GM23338 (cell line): ENCODE results near the gene HORMAD2. TPM values are rescaled to one million over a fixed set of nuclear protein-coding genes. Genes with fewer than 3 reads are reported as not detected.

ENCODE experiments used
- ATAC-seq: fragments of 200-7000 bp; cut with Tn5 transposase; 3 replicates; pipeline ENCODE4 v1.9.1; 2020
- DNase-seq: peaks from one replicate; pipeline ENCODE4 v3.0.0-alpha.2; 2015; ENCODE audit warnings: low spot score
- H2AFZ ChIP-seq: fragments of 200-600 bp; sonication (generic); 2 replicates; pipeline ENCODE4 v1.8.0; 2016; ENCODE audit warnings: antibody characterized with exemption, mild to moderate bottlenecking, moderate library complexity
- H3F3A ChIP-seq: fragments of 200-600 bp; sonication (generic); replicated peaks from 2 replicates; pipeline ENCODE4 v1.8.0; 2017; ENCODE audit warnings: antibody characterized with exemption, mixed run types, low read depth
- H3K27ac ChIP-seq: fragments of 200-600 bp; sonication (generic); 2 replicates; pipeline ENCODE4 v1.6.1; 2016; ENCODE audit warnings: low read depth
- H3K27me3 ChIP-seq: fragments of 200-600 bp; sonication (generic); 2 replicates; pipeline ENCODE4 v1.8.0; 2016; ENCODE audit warnings: mild to moderate bottlenecking, mixed run types, moderate library complexity; ENCODE audit not compliant: insufficient read depth
- H3K36me3 ChIP-seq: fragments of 200-600 bp; sonication (generic); 2 replicates; pipeline ENCODE4 v1.8.0; 2016; ENCODE audit warnings: mild to moderate bottlenecking; ENCODE audit not compliant: insufficient read depth
- H3K4me1 ChIP-seq: fragments of 200-600 bp; sonication (generic); 2 replicates; pipeline ENCODE4 v1.8.0; 2016; ENCODE audit warnings: mild to moderate bottlenecking, moderate library complexity; ENCODE audit not compliant: insufficient read depth
- H3K4me2 ChIP-seq: fragments of 200-600 bp; sonication (generic); 2 replicates; pipeline ENCODE4 v1.7.1; 2017; ENCODE audit warnings: mixed run types
- H3K4me3 ChIP-seq: fragments of 200-600 bp; sonication (generic); 2 replicates; pipeline ENCODE4 v1.6.1; 2016; ENCODE audit warnings: mixed run types
- H3K79me2 ChIP-seq: fragments of 200-600 bp; sonication (generic); replicated peaks from 2 replicates; pipeline ENCODE4 v1.8.0; 2017; ENCODE audit warnings: mild to moderate bottlenecking; ENCODE audit not compliant: insufficient read depth
- H3K9me2 ChIP-seq: fragments of 200-600 bp; sonication (generic); 2 replicates; pipeline ENCODE4 v1.8.0; 2017; ENCODE audit not compliant: insufficient read depth
- H4K20me1 ChIP-seq: fragments of 200-600 bp; sonication (generic); replicated peaks from 2 replicates; pipeline ENCODE4 v1.8.0; 2017; ENCODE audit warnings: mild to moderate bottlenecking; ENCODE audit not compliant: insufficient read depth
- H3K27ac Mint-ChIP-seq: 2 replicates; pipeline ENCODE4 v1.8.0; 2020; ENCODE audit warnings: inconsistent platforms, mild to moderate bottlenecking, moderate library complexity, mixed read lengths
- H3K27me3 Mint-ChIP-seq: 3 replicates; pipeline ENCODE4 v1.8.0; 2022; ENCODE audit warnings: low read depth, mild to moderate bottlenecking, moderate library complexity, mixed read lengths, inconsistent platforms; ENCODE audit not compliant: insufficient read depth, poor library complexity
- H3K36me3 Mint-ChIP-seq: 3 replicates; pipeline ENCODE4 v1.8.0; 2021; ENCODE audit warnings: low read depth, mild to moderate bottlenecking, inconsistent platforms, moderate library complexity, mixed read lengths
- H3K4me1 Mint-ChIP-seq: 3 replicates; pipeline ENCODE4 v1.8.0; 2020; ENCODE audit warnings: mild to moderate bottlenecking, inconsistent platforms, mixed read lengths
- H3K4me3 Mint-ChIP-seq: 3 replicates; pipeline ENCODE4 v1.8.0; 2021; ENCODE audit warnings: moderate library complexity, mild to moderate bottlenecking, inconsistent platforms, mixed read lengths
- H3K9me3 Mint-ChIP-seq: 3 replicates; pipeline ENCODE4 v1.8.0; 2020; ENCODE audit warnings: moderate library complexity, mild to moderate bottlenecking, inconsistent platforms, mixed read lengths
- CREB1 ChIP-seq: fragments of 250-450 bp; sonication (Bioruptor Pico); IDR thresholded peaks from 2 replicates; pipeline ENCODE4 v1.5.0; 2020; ENCODE audit warnings: low read depth, mild to moderate bottlenecking, moderate library complexity
- EZH2 ChIP-seq: fragments of 200-600 bp; sonication (generic); IDR thresholded peaks from one replicate; pipeline ENCODE4 v1.8.0; 2017; ENCODE audit warnings: antibody characterized with exemption, mild to moderate bottlenecking, low read depth; ENCODE audit not compliant: unreplicated experiment
- EZH2phosphoT487 ChIP-seq: fragments of 200-600 bp; sonication (generic); IDR thresholded peaks from one replicate; pipeline ENCODE4 v1.8.1; 2018; ENCODE audit warnings: antibody characterized with exemption; ENCODE audit not compliant: unreplicated experiment
- JUNB ChIP-seq: IDR thresholded peaks from one replicate; pipeline ENCODE4 v1.6.1; 2016; ENCODE audit warnings: antibody characterized with exemption; ENCODE audit not compliant: unreplicated experiment
- NANOG ChIP-seq: IDR thresholded peaks from 2 replicates; pipeline ENCODE4 v1.6.1; 2016; ENCODE audit warnings: antibody characterized with exemption, borderline replicate concordance
- POLR2AphosphoS5 ChIP-seq: IDR thresholded peaks from 2 replicates; pipeline ENCODE4 v1.6.1; 2016; ENCODE audit warnings: antibody characterized with exemption, low read depth
- STAT1 ChIP-seq: IDR thresholded peaks from one replicate; pipeline ENCODE4 v1.6.1; 2016; ENCODE audit warnings: antibody characterized with exemption; ENCODE audit not compliant: unreplicated experiment
- ZNF331 ChIP-seq: fragments of 250-450 bp; sonication (Bioruptor Pico); IDR thresholded peaks from 2 replicates; pipeline ENCODE4 v1.5.0; 2020; ENCODE audit warnings: low read depth, mild to moderate bottlenecking, moderate library complexity
- polyA plus RNA-seq: library from polyadenylated mRNA; unstranded; fragments of >200 nt; fragmentation: Nextera tagmentation; extraction: Ambion mirVana; gene quantifications from 2 replicates; pipeline ENCODE4 v1.2.1, GENCODE V29; 2016
- total RNA-seq: library from RNA; depleted of rRNA; stranded (reverse); fragments of >200 nt; shearing (Covaris generic); gene quantifications from 2 replicates; pipeline ENCODE4 v1.2.3, GENCODE V29; 2014; rRNA removed
- TF ChIP-seq, protein P1 (sequence below), 2 experiments: fragments of 200-600 bp in 1 of 2; sonication (generic) in 1 of 2; conservative IDR thresholded peaks; 2 replicates each; pipeline versions ENCODE4 v1.5.1 to v1.6.1; 2016 to 2017; ENCODE audit warnings: antibody characterized with exemption in 2 of 2, low read depth in 2 of 2, mild to moderate bottlenecking in 2 of 2, moderate library complexity in 1 of 2
- TF ChIP-seq, protein P2 (sequence below): IDR thresholded peaks from one replicate; pipeline ENCODE4 v1.6.1; 2018; ENCODE audit warnings: antibody characterized with exemption; ENCODE audit not compliant: unreplicated experiment

Gene HORMAD2
- total and polyA plus RNA-seq, 2 experiments from 2014 or later = 0.40 TPM; not detected in 1

DNA sequence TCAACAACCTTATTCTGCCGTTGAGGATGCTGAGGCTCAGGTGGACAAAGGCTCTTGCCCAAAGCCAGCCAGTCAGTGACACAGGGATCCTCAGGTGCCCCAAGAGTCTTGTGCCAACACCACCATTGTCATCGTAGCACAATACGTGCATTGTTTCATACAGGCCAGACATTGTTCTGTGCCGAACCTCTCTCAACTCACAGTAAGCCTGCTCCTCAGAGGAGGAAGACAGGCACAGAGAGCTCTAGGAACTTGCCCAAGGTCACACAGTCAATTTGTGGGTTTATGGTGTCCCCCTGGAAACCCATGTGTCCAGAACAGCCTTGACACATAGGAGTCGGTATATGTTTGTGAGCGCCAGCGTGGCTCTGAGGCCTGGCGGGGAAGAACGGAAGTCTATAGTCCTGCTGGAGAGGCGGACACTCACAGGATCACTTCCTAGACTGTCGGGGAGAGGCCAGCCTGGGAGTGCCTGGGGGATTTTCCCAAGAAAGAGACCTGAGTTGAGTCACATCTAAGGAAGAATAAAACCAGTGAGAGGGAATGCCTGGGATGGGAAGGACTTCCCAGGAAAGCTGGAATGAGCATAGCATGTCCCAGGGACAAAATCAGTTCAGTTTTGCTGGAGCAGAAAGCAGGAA, 146.0 kb downstream of the HORMAD2 start:
- TF ChIP-seq JUNB (no peak), CREB1 (no peak), EZH2phosphoT487 (no peak), NANOG (no peak), ZNF331 (CRISPR knock-in tag) (no peak), EZH2 (no peak), STAT1 (no peak), POLR2AphosphoS5 (no peak)
- TF ChIP-seq, protein P1, sequence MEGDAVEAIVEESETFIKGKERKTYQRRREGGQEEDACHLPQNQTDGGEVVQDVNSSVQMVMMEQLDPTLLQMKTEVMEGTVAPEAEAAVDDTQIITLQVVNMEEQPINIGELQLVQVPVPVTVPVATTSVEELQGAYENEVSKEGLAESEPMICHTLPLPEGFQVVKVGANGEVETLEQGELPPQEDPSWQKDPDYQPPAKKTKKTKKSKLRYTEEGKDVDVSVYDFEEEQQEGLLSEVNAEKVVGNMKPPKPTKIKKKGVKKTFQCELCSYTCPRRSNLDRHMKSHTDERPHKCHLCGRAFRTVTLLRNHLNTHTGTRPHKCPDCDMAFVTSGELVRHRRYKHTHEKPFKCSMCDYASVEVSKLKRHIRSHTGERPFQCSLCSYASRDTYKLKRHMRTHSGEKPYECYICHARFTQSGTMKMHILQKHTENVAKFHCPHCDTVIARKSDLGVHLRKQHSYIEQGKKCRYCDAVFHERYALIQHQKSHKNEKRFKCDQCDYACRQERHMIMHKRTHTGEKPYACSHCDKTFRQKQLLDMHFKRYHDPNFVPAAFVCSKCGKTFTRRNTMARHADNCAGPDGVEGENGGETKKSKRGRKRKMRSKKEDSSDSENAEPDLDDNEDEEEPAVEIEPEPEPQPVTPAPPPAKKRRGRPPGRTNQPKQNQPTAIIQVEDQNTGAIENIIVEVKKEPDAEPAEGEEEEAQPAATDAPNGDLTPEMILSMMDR (conservative IDR thresholded peaks at IDR 0.05; ENCODE audit: low read depth in 2 of 2) = no peak
- TF ChIP-seq, protein P2, sequence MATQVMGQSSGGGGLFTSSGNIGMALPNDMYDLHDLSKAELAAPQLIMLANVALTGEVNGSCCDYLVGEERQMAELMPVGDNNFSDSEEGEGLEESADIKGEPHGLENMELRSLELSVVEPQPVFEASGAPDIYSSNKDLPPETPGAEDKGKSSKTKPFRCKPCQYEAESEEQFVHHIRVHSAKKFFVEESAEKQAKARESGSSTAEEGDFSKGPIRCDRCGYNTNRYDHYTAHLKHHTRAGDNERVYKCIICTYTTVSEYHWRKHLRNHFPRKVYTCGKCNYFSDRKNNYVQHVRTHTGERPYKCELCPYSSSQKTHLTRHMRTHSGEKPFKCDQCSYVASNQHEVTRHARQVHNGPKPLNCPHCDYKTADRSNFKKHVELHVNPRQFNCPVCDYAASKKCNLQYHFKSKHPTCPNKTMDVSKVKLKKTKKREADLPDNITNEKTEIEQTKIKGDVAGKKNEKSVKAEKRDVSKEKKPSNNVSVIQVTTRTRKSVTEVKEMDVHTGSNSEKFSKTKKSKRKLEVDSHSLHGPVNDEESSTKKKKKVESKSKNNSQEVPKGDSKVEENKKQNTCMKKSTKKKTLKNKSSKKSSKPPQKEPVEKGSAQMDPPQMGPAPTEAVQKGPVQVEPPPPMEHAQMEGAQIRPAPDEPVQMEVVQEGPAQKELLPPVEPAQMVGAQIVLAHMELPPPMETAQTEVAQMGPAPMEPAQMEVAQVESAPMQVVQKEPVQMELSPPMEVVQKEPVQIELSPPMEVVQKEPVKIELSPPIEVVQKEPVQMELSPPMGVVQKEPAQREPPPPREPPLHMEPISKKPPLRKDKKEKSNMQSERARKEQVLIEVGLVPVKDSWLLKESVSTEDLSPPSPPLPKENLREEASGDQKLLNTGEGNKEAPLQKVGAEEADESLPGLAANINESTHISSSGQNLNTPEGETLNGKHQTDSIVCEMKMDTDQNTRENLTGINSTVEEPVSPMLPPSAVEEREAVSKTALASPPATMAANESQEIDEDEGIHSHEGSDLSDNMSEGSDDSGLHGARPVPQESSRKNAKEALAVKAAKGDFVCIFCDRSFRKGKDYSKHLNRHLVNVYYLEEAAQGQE = no peak
- Histone ChIP-seq H3K79me2 (no peaks in the 10 kb centered on the region), H3K36me3 (no peaks in the 10 kb centered on the region), H3K4me2 (no peak overlapping the region), H3K4me3 (no peak overlapping the region), H3F3A (no peaks in the 10 kb centered on the region), H4K20me1 (no peaks in the 10 kb centered on the region), H3K9me2 (no peaks in the 10 kb centered on the region), H3K4me1 (peaks cover 10% of the 10 kb centered on the region; the same call in 1 of the 2 replicates), H3K27me3 (no peaks in the 10 kb centered on the region), H2AFZ (no peak overlapping the region), H3K27ac (no peak overlapping the region)
- Mint-ChIP-seq H3K36me3 (no peaks in the 10 kb centered on the region), H3K4me1 (peaks cover 4% of the 10 kb centered on the region), H3K27ac (no peak overlapping the region), H3K27me3 (peaks cover 5% of the 10 kb centered on the region), H3K4me3 (no peak overlapping the region), H3K9me3 (no peaks in the 10 kb centered on the region; the same call in 2 of the 3 replicates)
- ATAC-seq (no peak), DNase-seq (no peak)

Other genes starting within 250 kb of the HORMAD2 start
- gene ASCC2, start 242.2 kb upstream of the HORMAD2 start, total RNA-seq = 30.5 and 32.4 TPM in 2 replicates
- 31.3 and 34.6 TPM in 2 replicates for gene ASCC2, start 242.2 kb upstream of the HORMAD2 start, polyA plus RNA-seq
- gene MTMR3, start 197.3 kb upstream of the HORMAD2 start, total RNA-seq = 25.8 and 27.4 TPM in 2 replicates
- gene MTMR3, start 197.3 kb upstream of the HORMAD2 start, polyA plus RNA-seq = 4.4 and 5.2 TPM in 2 replicates
- gene LIF, start 166.3 kb downstream of the HORMAD2 start, total RNA-seq = 3.6 and 5.9 TPM in 2 replicates
- gene LIF, start 166.3 kb downstream of the HORMAD2 start, polyA plus RNA-seq = 1.2 and 1.8 TPM in 2 replicates
- not detected in 2 replicates for gene OSM, start 186.4 kb downstream of the HORMAD2 start, total RNA-seq
- gene OSM, start 186.4 kb downstream of the HORMAD2 start, polyA plus RNA-seq = not detected in 2 replicates
- gene CASTOR1, start 209.0 kb downstream of the HORMAD2 start, total RNA-seq = 23.2 and 36.0 TPM in 2 replicates
- 11.3 and 22.0 TPM in 2 replicates for gene CASTOR1, start 209.0 kb downstream of the HORMAD2 start, polyA plus RNA-seq
- 6.0 and 8.8 TPM in 2 replicates for gene TBC1D10A, start 246.5 kb downstream of the HORMAD2 start, total RNA-seq
- gene TBC1D10A, start 246.5 kb downstream of the HORMAD2 start, polyA plus RNA-seq = 3.3 and 4.2 TPM in 2 replicates